ENCODE measurements around the gene ELOVL6.

Gene ELOVL6

GRCh38 chr4:110025718-110026117, 172.7 kb downstream of the ELOVL6 start:
- no peak for DNase-seq (ENCODE audit: low read depth in 2 of 2)

GRCh38 chr4:110025056-110025455, 173.4 kb downstream of the ELOVL6 start:
- no peak for DNase-seq (ENCODE audit: low read depth in 2 of 2)

DNA sequence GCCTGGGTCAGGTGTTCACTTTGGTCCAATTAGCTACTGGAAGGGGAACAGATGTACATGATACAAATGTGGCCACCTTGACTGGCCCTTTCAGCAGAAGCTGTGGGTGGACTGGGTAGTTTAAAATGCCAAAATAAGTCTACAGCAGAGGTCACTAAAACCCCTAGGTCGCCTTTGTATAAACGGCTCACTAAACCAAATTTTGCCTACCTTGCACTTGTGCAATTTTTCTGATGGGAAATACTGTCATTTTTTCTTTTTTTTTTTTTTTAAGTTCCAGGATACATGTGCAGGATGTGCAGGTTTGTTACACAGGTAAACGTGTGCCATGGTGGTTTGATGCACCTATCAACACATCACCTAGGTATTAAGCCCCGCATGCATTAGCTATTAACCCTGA, 176.0 kb downstream of the ELOVL6 start:
- no peak for DNase-seq (ENCODE audit: low read depth in 2 of 2)

GRCh38 chr4:110020646-110021443, 177.6 kb downstream of the ELOVL6 start:
- DNase-seq (ENCODE audit: low read depth in 2 of 2): no peak

DNA sequence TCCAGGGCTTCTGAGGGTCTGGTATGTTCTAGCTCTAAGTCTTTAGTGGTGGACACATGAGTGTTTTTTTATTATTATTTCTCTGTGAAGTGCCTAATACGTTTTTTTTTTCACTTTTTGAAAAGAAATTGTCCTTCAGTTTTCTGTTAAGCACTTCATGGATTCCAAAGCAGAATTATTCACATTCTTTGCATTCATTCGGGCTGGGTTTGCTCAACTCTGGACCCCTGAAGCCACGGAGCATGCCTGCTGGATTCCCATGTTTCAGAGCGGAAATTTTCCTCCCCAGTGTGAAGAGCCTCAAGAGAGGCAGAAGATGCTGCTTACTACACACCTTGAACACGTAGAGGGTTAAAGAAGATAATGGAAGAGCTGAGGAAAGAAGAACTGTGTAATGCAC, 178.3 kb downstream of the ELOVL6 start:
- DNase-seq (ENCODE audit: low read depth in 2 of 2): no peak

DNA sequence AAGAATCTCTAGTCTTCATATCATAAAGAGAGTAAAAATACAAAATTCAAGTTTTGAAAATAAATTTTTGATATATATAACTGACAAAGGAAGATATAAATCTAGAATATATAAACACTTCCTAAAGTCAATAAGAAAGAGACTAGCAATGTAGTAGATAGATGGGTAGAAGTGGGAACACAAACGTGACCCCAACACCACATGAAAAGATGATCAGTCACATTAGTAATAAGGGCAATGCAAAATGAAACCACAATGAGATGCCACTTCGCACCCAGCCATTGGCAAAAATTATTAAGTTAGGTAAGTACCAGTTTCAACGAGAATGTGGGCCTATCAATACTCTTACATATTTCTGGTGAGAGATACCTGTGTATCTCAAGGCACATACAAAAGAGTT, 179.3 kb downstream of the ELOVL6 start:
- no peak for DNase-seq (ENCODE audit: low read depth in 2 of 2)

DNA sequence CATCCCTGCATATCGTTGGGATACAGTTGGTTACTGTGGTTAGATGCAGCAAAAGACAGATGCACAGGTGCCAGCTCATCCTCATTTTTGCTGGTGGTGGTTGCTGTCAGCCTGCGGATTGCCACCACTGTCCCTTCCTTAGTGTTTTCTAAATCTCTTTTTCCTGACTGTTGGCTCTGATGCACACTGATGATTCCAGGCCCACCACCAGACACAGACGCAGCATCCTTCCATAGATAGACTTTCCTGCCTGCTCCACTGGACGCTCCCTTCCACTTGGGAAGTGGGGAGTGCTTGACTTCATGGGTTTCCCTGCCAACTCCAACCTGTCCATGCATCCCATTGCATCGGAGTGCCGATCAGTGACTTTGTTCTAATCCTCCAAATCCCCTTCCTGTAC, 184.2 kb downstream of the ELOVL6 start:
- no peak for DNase-seq (ENCODE audit: low read depth in 2 of 2)

- DNase-seq (ENCODE audit: low read depth in 2 of 2): no peak
Measured at GRCh38 chr4:110012917-110013316, 185.5 kb downstream of the ELOVL6 start.

DNA sequence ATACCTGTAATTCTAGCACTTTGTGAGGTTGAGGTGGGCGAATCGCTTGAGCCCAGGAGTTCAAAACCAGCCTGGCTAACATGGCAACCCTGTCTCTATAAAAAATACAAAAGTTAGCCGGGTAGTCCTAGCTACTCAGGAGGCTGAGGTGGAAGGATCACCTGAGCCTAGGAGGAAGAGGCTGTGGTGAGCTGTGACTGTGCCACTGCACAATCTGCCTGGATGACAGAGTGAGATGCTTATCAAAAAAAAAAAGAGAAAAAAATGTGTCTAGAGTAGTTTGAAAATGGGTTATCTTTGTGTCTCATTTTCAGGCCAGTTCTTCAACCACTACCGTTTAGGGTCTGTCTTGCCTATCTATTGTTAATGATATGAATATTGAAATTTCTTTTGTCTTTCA, 187.6 kb downstream of the ELOVL6 start:
- no peak for DNase-seq (ENCODE audit: low read depth in 2 of 2)

DNA sequence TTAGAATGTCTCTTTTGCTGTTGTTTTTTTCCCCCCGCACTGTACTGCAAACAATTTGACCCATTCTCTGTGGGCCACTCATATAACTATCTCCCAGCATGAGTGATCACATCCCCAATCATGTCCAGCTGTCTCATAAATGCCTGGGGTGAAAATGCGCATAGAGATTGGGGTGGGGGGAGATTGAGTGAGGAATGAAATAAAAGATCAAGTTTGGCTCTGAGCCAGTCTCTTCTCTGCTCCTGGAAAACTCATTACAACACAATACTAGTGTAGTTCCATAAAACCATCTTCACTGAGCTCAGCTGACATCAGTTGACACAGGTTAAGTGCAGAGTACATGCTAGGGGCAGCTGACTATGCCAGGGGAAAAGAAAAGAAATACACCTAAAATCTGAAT, 188.9 kb downstream of the ELOVL6 start:
- DNase-seq (ENCODE audit: low read depth in 2 of 2): no peak

DNA sequence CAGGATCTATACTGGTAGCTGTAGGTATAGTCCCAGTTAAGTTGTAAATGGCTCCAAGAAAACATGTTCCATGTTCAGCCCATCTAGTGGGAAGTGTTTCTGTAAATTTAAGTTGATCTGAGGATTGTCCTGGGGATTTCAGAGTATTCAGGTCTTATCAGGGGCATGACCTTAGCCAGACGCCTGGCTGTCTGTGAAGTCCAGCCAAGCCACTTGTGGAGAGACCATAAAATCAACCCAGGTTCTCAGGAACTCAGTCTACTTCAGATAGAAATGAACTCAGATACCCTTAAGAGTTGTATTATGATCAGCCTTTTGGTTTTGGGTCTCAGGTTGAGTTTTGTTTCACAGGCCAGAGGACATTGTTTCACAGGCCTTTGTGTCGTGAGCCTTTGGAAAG, 189.9 kb downstream of the ELOVL6 start:
- DNase-seq (ENCODE audit: low read depth in 2 of 2): no peak

DNA sequence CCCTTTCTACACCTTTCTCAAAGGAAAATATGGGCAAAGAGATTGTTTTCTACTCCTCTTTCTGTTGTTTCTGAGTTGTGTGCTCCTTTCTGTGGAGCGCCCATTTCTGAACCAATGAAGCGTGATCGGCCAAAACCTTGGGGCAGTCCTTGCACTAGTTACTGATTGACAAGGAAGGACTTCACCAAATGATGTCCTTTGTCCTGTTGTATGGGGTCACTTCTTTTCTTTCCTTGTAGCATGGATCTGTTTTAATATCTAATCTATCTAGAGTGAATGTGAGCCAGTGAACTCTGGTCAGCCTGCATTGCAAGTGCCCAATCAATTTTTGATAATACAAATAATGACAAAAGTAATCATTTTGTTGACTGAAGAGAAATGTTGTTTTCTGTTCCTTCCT, 191.2 kb downstream of the ELOVL6 start:
- DNase-seq (ENCODE audit: low read depth in 2 of 2): no peak

DNA sequence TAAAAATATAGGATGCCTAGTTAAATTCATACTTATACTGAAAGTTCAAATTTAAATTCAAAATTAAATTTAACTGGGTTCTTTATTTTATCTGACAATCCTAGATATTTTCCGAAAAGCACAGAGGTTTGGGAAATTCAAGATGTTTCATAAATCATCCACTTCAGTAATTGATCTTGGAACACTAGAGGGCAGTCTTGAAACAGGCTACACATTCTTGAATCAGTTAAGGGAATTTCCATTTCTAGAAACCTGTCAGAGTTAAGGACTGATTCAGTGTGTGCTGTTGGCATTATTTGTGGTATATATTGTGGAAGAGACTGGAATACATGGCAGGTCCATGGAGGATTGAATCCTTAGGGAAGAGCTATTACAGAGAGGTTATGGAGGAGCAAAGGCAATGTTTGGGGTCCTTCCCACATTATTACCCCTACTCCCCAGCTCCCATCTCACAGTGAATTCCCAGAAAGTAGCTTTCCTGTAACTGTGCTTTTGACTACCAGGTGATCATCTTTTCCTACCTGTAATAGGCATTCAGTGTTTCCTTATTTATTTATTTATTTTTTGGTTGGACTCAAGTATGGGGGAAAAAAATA, 192.9 kb downstream of the ELOVL6 start:
- DNase-seq (ENCODE audit: low read depth in 2 of 2): no peak

DNA sequence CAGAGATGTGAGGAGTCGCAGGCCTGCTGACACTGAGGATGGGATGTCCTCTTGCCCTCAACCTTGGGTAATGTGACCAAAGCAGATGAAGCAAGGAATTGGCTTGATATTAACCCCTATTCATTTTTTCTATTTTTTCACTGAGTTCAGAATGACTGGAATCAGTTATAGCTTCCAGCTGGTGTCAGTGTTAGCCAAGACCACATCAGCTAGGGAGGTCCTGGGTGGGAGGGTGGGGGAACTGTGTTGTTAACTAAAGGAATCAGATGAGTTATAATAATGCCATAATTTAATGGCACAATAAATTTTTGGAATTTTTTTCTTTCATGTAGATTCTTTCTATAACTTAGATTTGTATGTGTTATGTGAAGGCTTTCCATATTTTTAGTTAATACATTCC, 193.9 kb downstream of the ELOVL6 start:
- no peak for DNase-seq (ENCODE audit: low read depth in 2 of 2)

- no peak for DNase-seq (ENCODE audit: low read depth in 2 of 2)
Measured at GRCh38 chr4:110003401-110004187, 194.8 kb downstream of the ELOVL6 start.

- DNase-seq (ENCODE audit: low read depth in 2 of 2): no peak
Measured at GRCh38 chr4:110002326-110002725, 196.1 kb downstream of the ELOVL6 start.

- no peak for DNase-seq (ENCODE audit: low read depth in 2 of 2)
Measured at GRCh38 chr4:109999585-109999912, 198.9 kb downstream of the ELOVL6 start.

DNA sequence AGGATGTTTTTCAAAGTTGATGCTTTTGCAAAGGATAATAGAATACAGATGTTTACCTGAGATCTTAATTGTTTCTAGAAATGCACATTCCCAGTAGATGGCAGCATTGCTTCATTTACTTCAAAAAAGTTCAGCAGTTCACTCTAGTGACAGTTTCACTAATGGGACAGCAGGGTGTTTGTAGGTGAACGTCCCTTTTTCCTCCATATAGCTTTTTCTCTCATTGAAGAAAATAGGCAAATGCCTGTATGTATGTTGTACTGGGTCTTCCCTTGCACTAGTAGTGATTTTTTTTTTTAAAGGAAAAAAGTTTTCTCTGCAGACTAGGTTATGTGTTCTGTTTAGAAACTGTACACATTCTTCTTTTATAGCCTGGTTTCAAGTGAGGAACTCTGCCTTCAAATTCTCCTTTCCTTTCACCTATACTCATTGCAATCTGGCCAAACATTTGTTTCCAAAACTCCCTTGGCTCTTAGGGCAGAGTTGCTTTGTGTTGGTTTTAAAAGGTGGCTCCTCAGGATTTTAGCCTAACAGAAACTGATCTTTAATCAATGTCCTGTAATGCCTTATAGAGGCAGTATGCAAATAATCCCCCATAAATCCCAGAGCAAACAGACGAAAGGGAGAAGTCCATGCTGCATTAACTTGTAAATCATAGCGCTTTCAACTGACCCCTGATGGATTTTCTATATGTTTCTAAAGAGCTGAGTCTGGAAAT, 199.4 kb downstream of the ELOVL6 start:
- DNase-seq (ENCODE audit: low read depth in 2 of 2): no peak

- DNase-seq (ENCODE audit: low read depth in 2 of 2): no peak
Measured at GRCh38 chr4:109996526-109996925, 201.9 kb downstream of the ELOVL6 start.

Data from stimulated activated CD8-positive, alpha-beta memory T cell treated with anti-CD3 and anti-CD28 coated beads, Interleukin-15, amount 100 ng/mL, for 4 hours (primary cell).